PFSK-1 (cell line): ENCODE results near the gene EPHA6.

ENCODE experiments used
- FOXP2 ChIP-seq: optimal IDR thresholded peaks from 2 replicates; pipeline ENCODE3; 2011; ENCODE audit warnings: borderline replicate concordance, control low read depth, inconsistent platforms; ENCODE audit not compliant: insufficient read depth; ENCODE audit errors: extremely low read length, extremely low read depth
- POLR2AphosphoS5 ChIP-seq: IDR thresholded peaks from 2 replicates; pipeline ENCODE4 v1.6.1; 2012; ENCODE audit warnings: low read depth, mild to moderate bottlenecking, control low read depth, low read length, moderate library complexity
- SIN3A ChIP-seq: IDR thresholded peaks from 2 replicates; pipeline ENCODE4 v1.6.1; 2012; ENCODE audit warnings: mild to moderate bottlenecking, low read length, moderate library complexity, borderline replicate concordance; ENCODE audit not compliant: insufficient read depth
- TF ChIP-seq, protein P1 (sequence below), 2 experiments: IDR thresholded peaks; 2 replicates each; pipeline versions ENCODE4 v1.6.1 to v1.8.0; 2011 to 2012; ENCODE audit warnings: low read depth in 2 of 2, low read length in 2 of 2, control low read depth in 1 of 2, inconsistent platforms in 1 of 2, mild to moderate bottlenecking in 1 of 2, moderate library complexity in 1 of 2; ENCODE audit not compliant: insufficient read depth in 1 of 2

GRCh38 chr3:97479740-97480139 lies 665.3 kb downstream of the EPHA6 start:
- TF ChIP-seq FOXP2 (no peak), POLR2AphosphoS5 (no peak), SIN3A (no peak)
- TF ChIP-seq, protein P1, sequence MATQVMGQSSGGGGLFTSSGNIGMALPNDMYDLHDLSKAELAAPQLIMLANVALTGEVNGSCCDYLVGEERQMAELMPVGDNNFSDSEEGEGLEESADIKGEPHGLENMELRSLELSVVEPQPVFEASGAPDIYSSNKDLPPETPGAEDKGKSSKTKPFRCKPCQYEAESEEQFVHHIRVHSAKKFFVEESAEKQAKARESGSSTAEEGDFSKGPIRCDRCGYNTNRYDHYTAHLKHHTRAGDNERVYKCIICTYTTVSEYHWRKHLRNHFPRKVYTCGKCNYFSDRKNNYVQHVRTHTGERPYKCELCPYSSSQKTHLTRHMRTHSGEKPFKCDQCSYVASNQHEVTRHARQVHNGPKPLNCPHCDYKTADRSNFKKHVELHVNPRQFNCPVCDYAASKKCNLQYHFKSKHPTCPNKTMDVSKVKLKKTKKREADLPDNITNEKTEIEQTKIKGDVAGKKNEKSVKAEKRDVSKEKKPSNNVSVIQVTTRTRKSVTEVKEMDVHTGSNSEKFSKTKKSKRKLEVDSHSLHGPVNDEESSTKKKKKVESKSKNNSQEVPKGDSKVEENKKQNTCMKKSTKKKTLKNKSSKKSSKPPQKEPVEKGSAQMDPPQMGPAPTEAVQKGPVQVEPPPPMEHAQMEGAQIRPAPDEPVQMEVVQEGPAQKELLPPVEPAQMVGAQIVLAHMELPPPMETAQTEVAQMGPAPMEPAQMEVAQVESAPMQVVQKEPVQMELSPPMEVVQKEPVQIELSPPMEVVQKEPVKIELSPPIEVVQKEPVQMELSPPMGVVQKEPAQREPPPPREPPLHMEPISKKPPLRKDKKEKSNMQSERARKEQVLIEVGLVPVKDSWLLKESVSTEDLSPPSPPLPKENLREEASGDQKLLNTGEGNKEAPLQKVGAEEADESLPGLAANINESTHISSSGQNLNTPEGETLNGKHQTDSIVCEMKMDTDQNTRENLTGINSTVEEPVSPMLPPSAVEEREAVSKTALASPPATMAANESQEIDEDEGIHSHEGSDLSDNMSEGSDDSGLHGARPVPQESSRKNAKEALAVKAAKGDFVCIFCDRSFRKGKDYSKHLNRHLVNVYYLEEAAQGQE (IDR thresholded peaks at IDR 0.05; ENCODE audit: insufficient read depth in 1 of 2, low read depth in 2 of 2, low read length in 2 of 2), result no peak
